ENCODE measurements around the gene UBE2Z.

DNA sequence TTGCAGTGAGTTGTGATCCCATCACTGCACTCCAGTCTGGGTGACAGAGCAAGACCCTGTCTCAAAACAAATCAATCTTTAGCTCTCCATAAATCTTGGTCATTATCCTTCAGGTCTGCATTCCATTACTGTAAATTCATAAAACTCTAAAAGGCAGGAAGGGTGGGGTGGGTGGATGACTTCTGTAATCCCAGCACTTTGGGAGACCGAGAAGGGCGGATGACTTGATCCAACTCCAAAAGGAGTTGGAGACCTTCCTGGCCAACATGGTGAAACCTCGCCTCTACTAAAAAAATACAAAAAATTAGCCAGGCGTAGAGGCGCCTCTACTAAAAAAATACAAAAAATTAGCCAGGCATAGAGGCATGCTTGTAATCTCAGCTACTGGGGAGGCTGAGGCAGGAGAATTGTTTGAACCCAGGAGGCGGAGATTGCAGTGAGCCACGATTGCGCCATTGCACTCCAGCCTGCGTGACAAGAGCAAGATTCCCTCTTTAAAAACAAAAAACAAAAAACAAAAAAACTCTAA is 2.2 kb upstream of the UBE2Z start:
- TF ChIP-seq EZH2 (IDR thresholded peaks at IDR 0.05): no peak
- no peak for TF ChIP-seq POLR2AphosphoS5 (IDR thresholded peaks at IDR 0.05; ENCODE audit: borderline replicate concordance, low read depth, low read length)

Data from SK-N-MC (cell line).